Breast epithelium (tissue), 3 donors: ENCODE results near the gene THADA.

Source experiments
- CTCF ChIP-seq, 3 donors: fragments of 450-650 bp; IDR thresholded peaks; one replicate each; pipeline ENCODE4 v1.5.1; 2016 to 2017; ENCODE audit warnings: antibody characterized with exemption in 3 of 3, mild to moderate bottlenecking in 3 of 3, moderate library complexity in 3 of 3
- POLR2AphosphoS5 ChIP-seq, 3 donors: sonication (generic); formaldehyde crosslinking; IDR thresholded peaks; one replicate each; pipeline ENCODE4 v1.6.1; 2017; ENCODE audit warnings: antibody characterized with exemption in 3 of 3

GRCh38 chr2:43219383-43220228 is 376.2 kb downstream of the THADA start:
- peak in 2 of 3 donors; percentile 8 to 14 for TF ChIP-seq CTCF (IDR thresholded peaks at IDR 0.05)
- peak; percentile 58 to 88 (median 66) for TF ChIP-seq POLR2AphosphoS5 (IDR thresholded peaks at IDR 0.05)
